Astrocyte of the cerebellum (primary cell): ENCODE measurements around the gene FLRT1.

Experiments
- DNase-seq: peaks from one replicate; pipeline ENCODE4 v3.0.0-alpha.2; 2011; ENCODE audit warnings: low read depth
- H3K4me3 ChIP-seq: 2 replicates; pipeline ENCODE4 v1.5.1; 2011; ENCODE audit warnings: mild to moderate bottlenecking, low read depth, low read length, moderate library complexity
- CTCF ChIP-seq: IDR thresholded peaks from 2 replicates; pipeline ENCODE4 v1.5.1; 2012; ENCODE audit warnings: low read length, low read depth, moderate library complexity, mild to moderate bottlenecking; ENCODE audit errors: missing control alignments
- in situ Hi-C: cut with HindIII; loops from 2 replicates; pipeline ENCODE4 v1.10.0; 2017; ENCODE audit warnings: low sequenced_read_pairs

FLRT1 gene

DNA sequence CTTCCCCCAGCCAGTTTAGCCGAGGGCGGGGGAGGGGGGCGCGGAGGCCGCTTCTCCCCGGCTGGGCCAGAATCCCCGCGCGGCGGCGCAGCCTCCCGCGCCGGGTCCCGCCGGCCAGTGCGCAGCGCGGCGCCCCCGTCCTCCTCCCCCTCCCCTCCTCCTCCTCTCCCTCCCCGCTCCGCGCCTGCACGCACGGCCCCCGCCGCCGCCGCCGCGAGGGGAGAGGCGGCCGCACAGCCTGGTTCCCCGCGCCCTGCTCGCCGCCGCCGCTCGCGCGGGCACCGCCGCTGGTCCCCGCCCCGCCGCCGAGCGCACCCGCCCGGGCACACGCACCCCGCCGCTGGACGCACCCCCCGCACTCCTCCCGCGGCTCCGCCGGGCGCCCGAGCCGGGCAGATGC lies at the start of gene FLRT1:
Gene FLRT1 (plus strand): TSS at position 356 of the 400 bp plus-strand sequence. CDS start 80,337 bp downstream, outside the sequence.
- no peak for TF ChIP-seq CTCF
- in situ Hi-C loops = no loop called here
- H3K4me3 ChIP-seq = peak within 1 kb of the TSS; percentile 32
- DNase-seq = no peak

GRCh38 chr11:63986156-63986931 lies 49.4 kb upstream of the FLRT1 start, which contains the start of gene OTUB1:
OTUB1 (plus strand) TSS chr11:63986438; CDS start chr11:63986457, 19 bp downstream.
- TF ChIP-seq CTCF = no peak
- peak; percentile 71 for DNase-seq
- peak within 1 kb of the TSS; percentile 82 for H3K4me3 ChIP-seq
- in situ Hi-C loops = no loop called here

DNA sequence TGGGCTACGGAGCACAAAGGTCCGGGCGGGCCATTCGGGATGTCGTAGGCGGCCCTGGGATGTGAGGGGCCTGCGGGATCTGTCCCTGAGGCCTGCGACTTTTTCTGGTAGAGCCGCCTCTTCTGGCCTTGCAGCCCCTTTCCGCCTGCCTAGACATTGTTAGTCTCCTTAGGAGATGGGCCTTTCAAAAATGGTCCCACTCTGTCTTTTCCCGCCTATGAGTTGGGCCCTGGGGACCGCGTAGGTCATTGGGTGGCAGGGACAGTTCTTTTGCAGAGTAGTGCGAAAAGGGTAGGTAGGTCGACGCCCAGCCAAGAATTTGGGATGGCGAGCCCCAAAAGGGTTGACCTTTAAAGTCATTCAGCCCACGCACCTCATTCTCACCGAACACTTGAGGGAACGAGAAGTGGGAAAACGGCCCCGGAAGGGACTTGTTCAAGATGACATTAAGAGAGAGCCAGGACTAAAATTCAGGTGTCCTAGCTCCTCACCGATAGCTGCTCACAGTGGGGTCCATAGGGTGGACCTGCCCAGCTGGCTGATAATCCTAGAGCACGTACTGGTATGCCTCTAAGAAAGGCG lies 48.7 kb upstream of the FLRT1 start:
- TF ChIP-seq CTCF = no peak
- H3K4me3 ChIP-seq = peak overlapping the region; percentile 82
- DNase-seq = no peak
- in situ Hi-C loops = no loop called here

DNA sequence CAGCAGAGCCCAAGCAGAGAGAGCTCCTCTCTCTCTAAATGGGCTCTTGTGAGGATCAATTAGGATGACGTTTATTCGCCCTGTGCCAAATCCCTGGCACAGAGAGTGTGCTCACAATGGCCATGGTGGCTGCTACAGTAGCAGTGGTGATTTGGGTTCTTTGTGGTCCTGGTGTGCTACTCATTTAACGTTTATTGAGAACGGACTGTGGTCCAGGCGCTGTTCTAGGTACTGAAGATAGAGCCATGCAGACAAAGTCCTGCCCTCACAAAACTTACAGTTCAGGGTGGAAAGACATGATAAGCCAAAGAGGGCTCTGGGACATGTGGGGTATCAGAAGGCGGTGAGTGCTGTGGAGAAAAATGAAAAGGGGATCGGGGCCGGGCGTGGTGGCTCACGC lies 44.2 kb upstream of the FLRT1 start:
- in situ Hi-C loops = no loop called here
- TF ChIP-seq CTCF = no peak
- DNase-seq = no peak
- no peak overlapping the region for H3K4me3 ChIP-seq

DNA sequence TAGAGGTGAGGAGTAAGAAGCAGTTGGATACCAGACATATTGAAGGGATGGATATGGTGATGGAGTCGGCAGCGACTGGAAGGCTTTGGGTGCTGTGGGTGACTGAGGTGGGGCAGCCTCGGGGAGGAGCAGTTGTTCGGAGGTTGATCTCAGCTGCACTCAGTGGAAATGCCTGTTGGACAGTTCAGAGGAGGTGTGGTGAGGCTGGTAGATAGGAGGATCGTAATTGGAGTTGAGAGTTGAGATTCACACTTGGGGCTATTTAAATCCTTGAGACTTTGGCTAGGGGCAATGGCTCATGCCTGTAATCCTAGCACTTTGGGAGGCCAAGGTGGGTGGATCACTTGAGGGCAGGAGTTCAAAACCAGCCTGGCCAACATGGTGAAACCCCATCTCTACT lies 42.6 kb upstream of the FLRT1 start:
- no peak for DNase-seq
- in situ Hi-C loops = no loop called here

GRCh38 chr11:63993993-63994392 lies 41.7 kb upstream of the FLRT1 start:
- TF ChIP-seq CTCF = no peak
- in situ Hi-C loops = no loop called here
- H3K4me3 ChIP-seq = no peak overlapping the region
- DNase-seq = no peak

More for the DNA sequence above, 42.6 kb upstream of the FLRT1 start:
- H3K4me3 ChIP-seq = no peak overlapping the region
- TF ChIP-seq CTCF = no peak
